Neutrophil (primary cell): ENCODE results near the gene PABPN1L.

Experiments used
- H3K27ac ChIP-seq: fragments of 200-600 bp; sonication (generic); 2 replicates; pipeline ENCODE4 v1.5.1; 2016; ENCODE audit warnings: mild to moderate bottlenecking, moderate library complexity
- H3K27me3 ChIP-seq: fragments of 200-600 bp; sonication (generic); 2 replicates; pipeline ENCODE4 v1.6.0; 2016; ENCODE audit warnings: mild to moderate bottlenecking
- H3K36me3 ChIP-seq: fragments of 200-600 bp; sonication (generic); 2 replicates; pipeline ENCODE4 v1.5.1; 2017
- H3K4me1 ChIP-seq, 2 experiments: fragments of 200-600 bp in 1 of 2; sonication (generic) in 1 of 2; 1 replicate in 1 of 2; 2 replicates in 1 of 2; pipeline versions ENCODE4 v1.5.1 to v1.6.1; 2013 to 2016; ENCODE audit warnings: low read depth in 1 of 2, low read length in 1 of 2, mild to moderate bottlenecking in 1 of 2, moderate library complexity in 1 of 2; ENCODE audit not compliant: control insufficient read depth in 1 of 2, insufficient read depth in 1 of 2
- H3K4me3 ChIP-seq, 2 experiments: fragments of 200-600 bp in 1 of 2; sonication (generic) in 1 of 2; 1 replicate in 1 of 2; 2 replicates in 1 of 2; pipeline ENCODE4 v1.5.1; 2013 to 2016; ENCODE audit warnings: low read depth in 1 of 2, low read length in 1 of 2, mild to moderate bottlenecking in 1 of 2, moderate library complexity in 1 of 2
- H3K9me3 ChIP-seq: fragments of 200-600 bp; sonication (generic); 2 replicates; pipeline ENCODE4 v1.5.1; 2016
- CTCF ChIP-seq: fragments of 200-600 bp; sonication (generic); IDR thresholded peaks from 2 replicates; pipeline ENCODE4 v1.5.1; 2016; ENCODE audit warnings: antibody characterized with exemption

The PABPN1L gene

DNA sequence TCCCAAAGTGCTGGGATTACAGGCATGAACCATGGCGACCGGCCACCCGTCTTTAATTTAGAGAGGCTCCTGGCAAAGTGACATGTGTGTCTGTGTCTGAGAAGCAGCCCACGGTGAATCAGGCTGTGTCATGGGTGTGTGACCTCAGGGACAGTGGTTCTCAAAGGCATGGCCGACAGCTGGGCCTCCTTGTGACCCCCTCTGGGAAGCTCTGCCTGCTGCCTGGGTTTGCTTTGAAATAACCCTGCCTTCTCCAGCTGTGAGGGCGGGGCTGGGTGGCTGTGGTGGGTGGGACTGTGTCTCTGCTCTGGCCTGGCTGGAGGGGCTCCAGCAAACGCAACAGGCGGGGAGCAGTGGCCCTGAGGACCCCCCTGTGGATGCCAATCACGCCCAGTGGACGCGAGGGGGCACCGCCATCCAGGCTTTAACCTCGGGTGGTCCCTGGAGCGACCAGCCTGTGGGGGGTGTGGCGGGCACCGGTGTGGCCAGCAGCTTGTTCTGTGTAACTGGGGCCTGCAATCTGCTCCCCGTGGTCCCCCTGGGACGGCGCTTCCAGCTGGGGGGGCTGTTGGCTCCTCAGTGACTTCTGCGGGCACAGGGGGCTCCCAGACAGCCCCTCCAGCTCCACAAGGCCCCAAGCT, 46.0 kb downstream of the PABPN1L start:
- Histone ChIP-seq H3K36me3 (peaks cover 96% of the 10 kb centered on the region), H3K9me3 (no peaks in the 10 kb centered on the region), H3K4me3 (no peak overlapping the region), H3K27ac (no peak overlapping the region), H3K27me3 (no peaks in the 10 kb centered on the region), H3K4me1 (no peaks in the 10 kb centered on the region)
- no peak for TF ChIP-seq CTCF

- Histone ChIP-seq H3K27me3 (no peaks in the 10 kb centered on the region), H3K9me3 (no peaks in the 10 kb centered on the region), H3K4me1 (no peaks in the 10 kb centered on the region), H3K4me3 (no peak overlapping the region), H3K27ac (peak overlapping the region; percentile 17), H3K36me3 (peaks cover 96% of the 10 kb centered on the region)
- no peak for TF ChIP-seq CTCF
Observed at GRCh38 chr16:88819126-88819525, 47.3 kb downstream of the PABPN1L start.

DNA sequence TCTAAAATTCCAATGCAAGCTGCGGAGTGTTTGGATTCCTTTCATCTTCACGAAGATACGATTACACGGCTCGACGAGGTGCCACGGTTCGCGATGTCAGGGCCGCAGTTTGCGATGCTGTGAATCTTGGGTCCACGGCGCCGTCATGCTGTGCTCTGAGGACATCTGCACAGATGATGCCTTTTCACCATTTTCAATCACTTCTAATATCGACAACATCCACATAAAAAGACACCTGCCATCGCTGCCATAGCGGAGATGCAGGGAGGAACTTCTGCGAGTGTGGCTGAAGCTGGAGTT, 47.9 kb downstream of the PABPN1L start:
- no peaks in the 10 kb centered on the region for H3K27me3 ChIP-seq
- no peak overlapping the region for H3K4me3 ChIP-seq
- TF ChIP-seq CTCF: no peak
- H3K4me1 ChIP-seq: peaks cover 0 to under 1% of the 10 kb centered on the region in 2 experiments
- H3K9me3 ChIP-seq: no peaks in the 10 kb centered on the region
- peaks cover 93% of the 10 kb centered on the region for H3K36me3 ChIP-seq
- H3K27ac ChIP-seq: peak overlapping the region; percentile 17

DNA sequence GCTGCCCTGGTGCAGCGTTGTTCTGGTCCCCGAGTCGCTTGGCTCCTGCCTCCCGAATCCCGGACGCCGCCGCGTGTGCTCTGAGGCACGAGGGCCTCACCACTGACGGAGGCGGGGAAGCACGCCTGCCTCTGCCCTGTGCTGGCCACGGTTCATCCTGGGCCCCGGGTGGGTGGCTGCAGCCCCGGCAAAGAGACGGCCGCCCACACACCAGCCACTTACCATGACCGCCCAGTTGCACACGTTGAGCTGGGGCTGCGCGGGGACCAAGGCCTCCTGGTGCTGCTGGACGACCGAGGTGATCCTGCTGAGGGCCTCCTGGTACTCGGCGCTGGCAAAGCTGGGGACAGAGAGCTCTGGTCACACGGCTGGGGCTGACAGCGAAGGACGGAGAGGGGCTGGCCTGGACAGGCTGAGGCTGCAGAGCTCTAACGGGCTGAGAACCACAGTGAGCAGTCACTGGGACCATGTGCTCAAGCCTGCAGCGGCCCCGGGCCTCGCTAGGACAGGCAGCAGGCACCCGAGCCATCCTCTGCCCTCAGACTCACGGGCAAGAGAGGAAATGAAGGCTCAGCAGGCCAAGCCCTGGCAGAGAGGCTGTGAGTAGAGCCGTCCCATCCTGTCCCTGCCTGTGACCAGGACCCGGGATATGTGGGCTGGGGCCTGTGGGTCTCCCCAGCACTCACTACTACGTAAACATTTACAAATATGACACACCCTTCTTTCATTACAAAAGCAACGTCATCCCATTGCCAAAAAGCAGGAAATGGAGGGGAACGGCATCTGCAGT, 48.5 kb downstream of the PABPN1L start:
- no peak overlapping the region for H3K27ac ChIP-seq
- peaks cover 88% of the 10 kb centered on the region for H3K36me3 ChIP-seq
- TF ChIP-seq CTCF: no peak
- peaks cover 2 to 6% of the 10 kb centered on the region in 2 experiments for H3K4me1 ChIP-seq
- H3K9me3 ChIP-seq: no peaks in the 10 kb centered on the region
- H3K4me3 ChIP-seq: no peak overlapping the region
- H3K27me3 ChIP-seq: no peaks in the 10 kb centered on the region

DNA sequence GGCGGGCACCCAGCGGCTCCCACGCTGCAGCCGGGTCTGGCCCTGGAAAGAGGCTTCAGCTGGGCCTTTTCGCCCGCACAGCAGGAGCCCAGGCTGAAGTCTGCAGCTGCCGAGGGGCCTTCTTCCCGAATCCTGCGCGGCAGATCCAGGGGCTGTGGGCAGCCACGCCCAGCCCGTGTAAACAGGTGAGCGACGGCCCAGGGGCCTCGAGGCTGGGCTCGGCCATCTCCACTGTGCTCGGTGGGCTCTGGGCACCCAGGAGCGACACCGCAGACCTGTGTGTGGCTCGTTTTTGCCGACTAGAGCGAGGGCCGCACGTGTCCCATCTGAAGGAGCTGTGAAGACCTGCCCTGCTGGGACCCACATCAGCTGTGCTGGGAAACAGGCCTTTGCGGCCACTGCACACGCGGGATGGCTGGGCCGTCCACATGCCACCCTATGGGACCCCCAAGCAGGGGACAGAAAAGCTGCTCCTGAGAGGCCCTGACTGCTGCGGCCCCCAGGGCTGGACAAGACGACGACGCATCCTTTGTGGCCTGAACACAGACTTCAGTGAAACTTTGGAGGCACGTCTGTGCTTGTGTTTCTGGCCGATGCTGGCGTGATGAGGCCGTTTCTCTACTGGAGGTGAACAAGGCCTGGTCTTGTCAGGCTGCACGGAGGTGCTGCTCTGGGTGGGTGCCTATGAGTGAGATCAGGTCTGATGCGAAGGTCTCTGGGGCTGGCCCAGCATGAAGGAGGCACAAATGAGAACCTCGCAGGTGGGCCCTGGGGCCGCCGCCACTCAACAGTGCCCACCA, 49.5 kb downstream of the PABPN1L start:
- Histone ChIP-seq H3K9me3 (no peaks in the 10 kb centered on the region), H3K27me3 (no peaks in the 10 kb centered on the region), H3K4me1 (peaks cover 13 to 17% of the 10 kb centered on the region in 2 experiments), H3K36me3 (peaks cover 77% of the 10 kb centered on the region), H3K4me3 (no peak overlapping the region), H3K27ac (no peak overlapping the region)
- no peak for TF ChIP-seq CTCF
